ENCODE data around the gene CCBE1. TPM values are rescaled to one million over a fixed set of nuclear protein-coding genes. Genes with fewer than 3 reads are reported as not detected.
A peak's percentile ranks its signal among the peaks of the same experiment; 100 is the strongest.

The CCBE1 gene
- total and polyA plus RNA-seq, 4 donors: 3.4 to 59.0 (median 21.9) TPM

DNA sequence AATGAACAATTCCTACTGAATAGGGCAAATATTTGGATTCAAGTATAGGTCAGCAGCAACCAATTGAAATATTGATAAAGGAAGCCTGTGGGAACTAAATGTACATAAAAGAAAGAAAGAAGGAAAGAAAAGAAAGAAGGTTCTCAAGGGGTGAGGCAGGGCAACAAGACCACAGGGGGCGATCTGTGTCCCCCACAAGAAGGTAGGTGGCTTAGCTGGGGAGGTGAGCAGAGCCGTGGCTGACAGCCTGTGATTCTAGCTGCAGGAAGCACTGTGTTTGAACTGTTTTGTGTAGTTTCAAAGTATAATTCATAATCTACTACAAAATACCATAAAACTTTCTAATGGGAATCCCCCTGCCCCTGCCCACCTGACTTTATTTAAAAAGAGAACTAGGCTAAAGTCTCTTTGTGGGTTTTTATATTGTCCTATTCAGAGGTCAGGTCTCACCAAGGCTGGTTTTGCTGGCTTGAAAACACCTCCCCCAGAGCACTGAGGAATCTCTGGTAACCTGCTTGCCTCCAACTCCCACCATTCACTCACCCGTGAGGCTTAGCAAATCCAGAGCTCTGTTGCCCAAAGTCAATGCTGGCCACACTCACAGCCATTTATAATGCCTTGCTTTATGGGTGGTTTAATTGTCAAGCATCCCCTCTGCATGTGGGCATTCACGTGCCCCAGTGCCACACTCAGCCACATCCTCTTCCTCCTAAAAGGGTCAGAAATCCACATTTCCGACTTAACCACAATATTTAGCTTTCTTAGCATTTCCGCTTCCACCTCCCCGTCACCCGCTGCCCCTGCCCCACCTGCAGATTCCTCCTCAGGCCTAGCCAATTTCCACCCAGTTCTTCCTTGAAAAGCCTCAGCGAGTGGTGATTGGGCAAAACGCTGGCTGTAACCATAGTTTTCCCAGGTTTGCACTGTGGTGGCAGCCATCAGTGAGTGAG, 301.7 kb downstream of the CCBE1 start:
- no peaks in the 10 kb centered on the region for H3K27me3 ChIP-seq (ENCODE audit: control insufficient read depth in 3 of 3, insufficient read depth in 3 of 3, low read length in 2 of 3)
- WGBS, 2 donors: 40 to 59% methylated on average over 10 of the region's 10 CpGs
- H3K9me3 ChIP-seq (ENCODE audit: control insufficient read depth in 4 of 4, insufficient read depth in 3 of 4, low read length in 3 of 4): no peaks in the 10 kb centered on the region
- TF ChIP-seq, protein P1, sequence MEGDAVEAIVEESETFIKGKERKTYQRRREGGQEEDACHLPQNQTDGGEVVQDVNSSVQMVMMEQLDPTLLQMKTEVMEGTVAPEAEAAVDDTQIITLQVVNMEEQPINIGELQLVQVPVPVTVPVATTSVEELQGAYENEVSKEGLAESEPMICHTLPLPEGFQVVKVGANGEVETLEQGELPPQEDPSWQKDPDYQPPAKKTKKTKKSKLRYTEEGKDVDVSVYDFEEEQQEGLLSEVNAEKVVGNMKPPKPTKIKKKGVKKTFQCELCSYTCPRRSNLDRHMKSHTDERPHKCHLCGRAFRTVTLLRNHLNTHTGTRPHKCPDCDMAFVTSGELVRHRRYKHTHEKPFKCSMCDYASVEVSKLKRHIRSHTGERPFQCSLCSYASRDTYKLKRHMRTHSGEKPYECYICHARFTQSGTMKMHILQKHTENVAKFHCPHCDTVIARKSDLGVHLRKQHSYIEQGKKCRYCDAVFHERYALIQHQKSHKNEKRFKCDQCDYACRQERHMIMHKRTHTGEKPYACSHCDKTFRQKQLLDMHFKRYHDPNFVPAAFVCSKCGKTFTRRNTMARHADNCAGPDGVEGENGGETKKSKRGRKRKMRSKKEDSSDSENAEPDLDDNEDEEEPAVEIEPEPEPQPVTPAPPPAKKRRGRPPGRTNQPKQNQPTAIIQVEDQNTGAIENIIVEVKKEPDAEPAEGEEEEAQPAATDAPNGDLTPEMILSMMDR (IDR thresholded peaks at IDR 0.05; ENCODE audit: control extremely low read depth, extremely low read depth): no peak
- no peaks in the 10 kb centered on the region for H3K36me3 ChIP-seq (ENCODE audit: control insufficient read depth in 4 of 4, insufficient read depth in 4 of 4, low read length in 4 of 4)
- H3K27ac ChIP-seq (ENCODE audit: low read depth in 1 of 2, low read length in 1 of 2): no peak overlapping the region
- no peak overlapping the region for H3K9ac ChIP-seq (ENCODE audit: insufficient read depth in 1 of 2, low read length in 2 of 2)
- ATAC-seq (ENCODE audit: insufficient read depth, low FRiP score) (no peak), DNase-seq (no peak)
- no peak overlapping the region for H3K4me3 ChIP-seq
- H3K4me1 ChIP-seq (ENCODE audit: control insufficient read depth in 5 of 5, insufficient read depth in 5 of 5, low read length in 5 of 5): no peaks in the 10 kb centered on the region

DNA sequence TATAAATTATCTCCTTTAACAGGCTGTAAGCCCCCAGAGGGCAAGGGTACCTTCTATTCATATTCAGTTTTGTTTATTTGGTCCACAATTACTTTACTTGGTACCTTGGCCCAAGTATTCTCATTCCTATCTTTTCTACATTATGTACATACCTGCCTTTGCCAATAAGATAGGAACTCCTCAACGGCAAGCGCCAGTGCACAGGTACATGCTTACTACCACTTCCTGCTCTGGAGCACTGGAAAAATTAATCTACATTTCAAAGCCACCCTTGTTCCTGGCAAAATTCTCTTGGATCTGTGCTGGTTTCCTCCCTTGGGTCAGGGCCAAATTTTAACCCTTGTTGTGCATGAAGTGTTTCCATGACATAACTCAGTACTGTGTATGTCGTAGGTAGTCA, 303.8 kb downstream of the CCBE1 start:
- TF ChIP-seq, protein P1 (IDR thresholded peaks at IDR 0.05; ENCODE audit: control extremely low read depth, extremely low read depth): no peak
- WGBS, 2 donors: 53 to 80% methylated on average over 3 of the region's 3 CpGs
- peak in 1 of 3 donors; percentile 22 for DNase-seq
- Histone ChIP-seq H3K36me3 (ENCODE audit: control insufficient read depth in 4 of 4, insufficient read depth in 4 of 4, low read length in 4 of 4) (peaks cover 0 to 2% (median 0%) of the 10 kb centered on the region in 4 donors), H3K4me3 (no peak overlapping the region), H3K4me1 (ENCODE audit: control insufficient read depth in 5 of 5, insufficient read depth in 5 of 5, low read length in 5 of 5) (peaks cover 0 to 6% (median 0%) of the 10 kb centered on the region in 5 donors), H3K27ac (ENCODE audit: low read depth in 1 of 2, low read length in 1 of 2) (no peak overlapping the region), H3K9ac (ENCODE audit: insufficient read depth in 1 of 2, low read length in 2 of 2) (no peak overlapping the region), H3K27me3 (ENCODE audit: control insufficient read depth in 3 of 3, insufficient read depth in 3 of 3, low read length in 2 of 3) (no peaks in the 10 kb centered on the region), H3K9me3 (ENCODE audit: control insufficient read depth in 4 of 4, insufficient read depth in 3 of 4, low read length in 3 of 4) (no peaks in the 10 kb centered on the region)
- ATAC-seq (ENCODE audit: insufficient read depth, low FRiP score): no peak

DNA sequence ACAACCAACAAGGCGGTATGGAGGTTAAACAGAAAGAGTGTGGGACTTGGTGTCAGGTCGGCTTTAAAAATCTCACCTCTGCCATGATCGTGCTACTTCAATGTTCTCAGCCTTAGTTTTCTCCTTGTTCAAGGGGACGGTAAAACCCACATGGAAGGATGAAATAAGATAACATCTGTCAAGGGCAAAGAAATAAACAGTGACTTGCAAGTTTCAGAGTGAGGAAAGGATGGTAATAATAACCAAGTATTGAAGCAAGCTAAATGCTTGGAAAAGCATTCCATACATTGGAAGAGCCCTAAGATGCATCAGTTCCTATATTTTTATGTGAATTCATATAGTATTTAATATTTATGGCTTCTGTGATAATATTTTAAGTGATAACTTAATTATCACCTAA, 308.4 kb downstream of the CCBE1 start:
- no peak overlapping the region for H3K9ac ChIP-seq (ENCODE audit: insufficient read depth in 1 of 2, low read length in 2 of 2)
- H3K36me3 ChIP-seq (ENCODE audit: control insufficient read depth in 4 of 4, insufficient read depth in 4 of 4, low read length in 4 of 4): peaks cover 0 to 2% (median 0%) of the 10 kb centered on the region in 4 donors
- TF ChIP-seq, protein P1 (IDR thresholded peaks at IDR 0.05; ENCODE audit: control extremely low read depth, extremely low read depth): no peak
- ATAC-seq (ENCODE audit: insufficient read depth, low FRiP score) (no peak), DNase-seq (no peak)
- H3K4me3 ChIP-seq: no peak overlapping the region
- no peaks in the 10 kb centered on the region for H3K27me3 ChIP-seq (ENCODE audit: control insufficient read depth in 3 of 3, insufficient read depth in 3 of 3, low read length in 2 of 3)
- H3K9me3 ChIP-seq (ENCODE audit: control insufficient read depth in 4 of 4, insufficient read depth in 3 of 4, low read length in 3 of 4): no peaks in the 10 kb centered on the region
- H3K4me1 ChIP-seq (ENCODE audit: control insufficient read depth in 5 of 5, insufficient read depth in 5 of 5, low read length in 5 of 5): peaks cover 0 to 6% (median 0%) of the 10 kb centered on the region in 5 donors
- WGBS, 2 donors: 69 to 76% methylated on average over 4 of the region's 4 CpGs
- no peak overlapping the region for H3K27ac ChIP-seq (ENCODE audit: low read depth in 1 of 2, low read length in 1 of 2)
